Measurements from ENCODE around the gene TMEM151B. TPM values are rescaled to one million over a fixed set of nuclear protein-coding genes. Genes with fewer than 3 reads are reported as not detected.

Gene TMEM151B
- total and polyA plus RNA-seq, 2 donors (not counting 1 experiment from before 2014, with no cell fraction given), result 0.01 to 0.10 TPM

GRCh38 chr6:44265007-44265721 is 5.1 kb upstream of the TMEM151B start, which contains the start of gene NFKBIE:
Gene NFKBIE (minus strand): TSS chr6:44265551. CDS start chr6:44265346, 205 bp downstream.
- Histone ChIP-seq H3K79me2 (ENCODE audit: control insufficient read depth, insufficient read depth, low read length) (peaks cover 48% of the 10 kb centered on the region), H2AFZ (ENCODE audit: insufficient read depth, low read depth, low read length, poor library complexity, severe bottlenecking) (peak within 1 kb of the TSS; percentile 32), H3K9ac (ENCODE audit: low read length) (peak within 1 kb of the TSS; percentile 93), H3K27ac (ENCODE audit: low read length in 2 of 2) (peak within 1 kb of the TSS; percentile 96 to 98), H3K36me3 (replicated peaks in 1 of 2; ENCODE audit: control extremely low read depth in 1 of 2, control insufficient read depth in 1 of 2, extremely low read depth in 1 of 2, insufficient read depth in 2 of 2, low read length in 1 of 2) (peaks cover 1 to 28% of the 10 kb centered on the region in 2 experiments), H3K4me3 (ENCODE audit: control extremely low read depth in 1 of 5, extremely low read depth in 1 of 5, insufficient read depth in 1 of 5, low read depth in 2 of 5, low read length in 4 of 5) (peak within 1 kb of the TSS; percentile 94 to 99 (median 98)), H3K4me1 (ENCODE audit: control insufficient read depth in 2 of 2, insufficient read depth in 2 of 2, low read length in 2 of 2) (peaks cover 48 to 61% of the 10 kb centered on the region in 2 donors), H3K4me2 (replicated peaks; ENCODE audit: low read depth, low read length, poor library complexity, severe bottlenecking) (peak within 1 kb of the TSS; percentile 95), H4K20me1 (ENCODE audit: control insufficient read depth, insufficient read depth, low read length, poor library complexity, severe bottlenecking) (peaks cover 27% of the 10 kb centered on the region), H3K9me3 (ENCODE audit: control extremely low read depth in 1 of 3, control insufficient read depth in 2 of 3, insufficient read depth in 1 of 3, low read length in 2 of 3) (no peaks in the 10 kb centered on the region), H3K27me3 (replicated peaks in 1 of 4; ENCODE audit: control extremely low read depth in 1 of 4, control insufficient read depth in 3 of 4, insufficient read depth in 4 of 4, low read length in 3 of 4) (peaks cover 0 to 13% (median 4%) of the 10 kb centered on the region in 4 experiments)
- Mint-ChIP-seq H3K9me3 (ENCODE audit: insufficient read depth) (no peaks in the 10 kb centered on the region), H3K4me3 (peak within 1 kb of the TSS; percentile 100), H3K27me3 (peaks cover 8% of the 10 kb centered on the region), H3K27ac (peak within 1 kb of the TSS; percentile 100), H3K4me1 (peaks cover 69% of the 10 kb centered on the region)
- ChIA-PET CTCF (interaction anchor here (0.6 to 5.5 kb wide), 12 partner anchors 10 to 168 kb away, joined by 3 to 107 read pairs (median 7); partner anchors contain the start of genes HSP90AB1 and SLC29A1), POLR2A (interaction anchor here (1.1 to 7.9 kb wide), 4 partner anchors 9 to 18 kb away, joined by 5 to 105 read pairs (median 9); partner anchors contain the start of gene HSP90AB1)
- intact Hi-C loops (cut with micrococcal nuclease), result loop anchor here (1.0 to 5.0 kb wide), 4 partner anchors 8 to 122 kb away; partner anchors contain the start of genes AARS2, CDC5L and SLC35B2
- WGBS (ENCODE audit: insufficient coverage), result under 1% methylated on average over 71 of the region's 72 CpGs
- TF ChIP-seq EZH2 (IDR thresholded peaks at IDR 0.05; ENCODE audit: borderline replicate concordance, insufficient read depth, low read depth, low read length, poor library complexity, severe bottlenecking), result no peak
- peak; percentile 66 for TF ChIP-seq CTCF (IDR thresholded peaks at IDR 0.05)
- peak; percentile 52 for ATAC-seq (ENCODE audit: low read depth)
- DNase-seq, result peak; percentile 96
